H1 (cell line): Measurements from ENCODE around the gene SRSF9. TPM values are rescaled to one million over a fixed set of nuclear protein-coding genes. Genes with fewer than 3 reads are reported as not detected.

Experiments
- CTCF ChIA-PET: fragments of 300-600 bp; sonication (Branson Sonifier 250); formaldehyde crosslinking; loops from one replicate; lab custom pipeline; 2021; ENCODE audit not compliant: partially characterized antibody; lab: Charles Lee
- POLR2A ChIA-PET: fragments of 300-600 bp; sonication (Branson Sonifier 250); formaldehyde crosslinking; loops from one replicate; lab custom pipeline; 2021; ENCODE audit warnings: inconsistent platforms; ENCODE audit not compliant: partially characterized antibody; lab: Charles Lee
- DNase-seq, 2 experiments: peaks; one replicate each; pipeline versions ENCODE4 v3.0.0 to v3.0.0-alpha.2; 2010 to 2022; ENCODE audit warnings: low spot score in 2 of 2, low read depth in 1 of 2, mixed read lengths in 1 of 2
- FAIRE-seq: peaks from 2 replicates; lab custom pipeline; 2011; peaks lifted over from hg19 to GRCh38; lab: Jason Lieb, UNC
- H2AFZ ChIP-seq: 2 replicates; pipeline ENCODE4 v1.8.1; 2012; ENCODE audit warnings: low read length, inconsistent platforms
- H2AK5ac ChIP-seq: 2 replicates; pipeline ENCODE4 v1.6.1; 2013; ENCODE audit warnings: low read depth, low read length
- H2BK120ac ChIP-seq: replicated peaks from 2 replicates; pipeline ENCODE3; 2013; ENCODE audit warnings: low read depth, low read length, inconsistent platforms
- H2BK12ac ChIP-seq: 2 replicates; pipeline ENCODE4 v1.6.1; 2013; ENCODE audit warnings: low read depth, low read length
- H2BK15ac ChIP-seq: 2 replicates; pipeline ENCODE4 v1.6.1; 2013; ENCODE audit warnings: low read length
- H2BK20ac ChIP-seq: 2 replicates; pipeline ENCODE4 v1.6.1; 2013; ENCODE audit warnings: low read length
- H2BK5ac ChIP-seq: 2 replicates; pipeline ENCODE4 v1.6.1; 2013; ENCODE audit warnings: low read depth, low read length
- H3K14ac ChIP-seq: 2 replicates; pipeline ENCODE4 v1.6.1; 2013; ENCODE audit warnings: inconsistent platforms; ENCODE audit not compliant: insufficient read length
- H3K18ac ChIP-seq: 2 replicates; pipeline ENCODE4 v1.6.1; 2013; ENCODE audit warnings: low read length; ENCODE audit errors: extremely low read depth
- H3K23ac ChIP-seq: 2 replicates; pipeline ENCODE4 v1.6.1; 2013; ENCODE audit warnings: inconsistent platforms; ENCODE audit not compliant: insufficient read length
- H3K23me2 ChIP-seq: 2 replicates; pipeline ENCODE4 v1.6.1; 2013; ENCODE audit warnings: low read depth, low read length
- H3K27ac ChIP-seq: 2 replicates; pipeline ENCODE4 v1.6.1; 2011; ENCODE audit warnings: low read depth, low read length, inconsistent platforms
- H3K27me3 ChIP-seq, 4 experiments: replicated peaks in 1 of 4; 1 replicate in 1 of 4; 2 replicates in 3 of 4; pipeline versions ENCODE4 v1.6.1 to v1.8.1; 2011 to 2013; ENCODE audit warnings: low read length in 3 of 4, mild to moderate bottlenecking in 3 of 4, inconsistent platforms in 2 of 4, mixed read lengths in 2 of 4, moderate library complexity in 1 of 4; ENCODE audit not compliant: control insufficient read depth in 3 of 4, insufficient read depth in 3 of 4; ENCODE audit errors: extremely low read depth in 1 of 4
- H3K36me3 ChIP-seq, 4 experiments: 2 replicates each; pipeline versions ENCODE4 v1.6.1 to v1.8.1; 2011 to 2013; ENCODE audit warnings: mild to moderate bottlenecking in 4 of 4, low read length in 3 of 4, moderate library complexity in 2 of 4, control low read depth in 1 of 4, inconsistent platforms in 1 of 4; ENCODE audit not compliant: insufficient read depth in 4 of 4, control insufficient read depth in 2 of 4
- H3K4ac ChIP-seq: replicated peaks from 2 replicates; pipeline ENCODE3; 2013; ENCODE audit warnings: low read length, low read depth, mixed read lengths, inconsistent platforms; ENCODE audit not compliant: insufficient read length
- H3K4me1 ChIP-seq, 4 experiments: replicated peaks in 1 of 4; 1 replicate in 1 of 4; 2 replicates in 3 of 4; pipeline versions ENCODE4 v1.6.1 to v1.8.1; 2011 to 2013; ENCODE audit warnings: low read length in 3 of 4, inconsistent platforms in 2 of 4, mixed read lengths in 1 of 4; ENCODE audit not compliant: insufficient read depth in 4 of 4, control insufficient read depth in 3 of 4
- H3K4me2 ChIP-seq, 2 experiments: 2 replicates each; pipeline versions ENCODE4 v1.6.1 to v1.8.1; 2011 to 2013; ENCODE audit warnings: low read depth in 2 of 2, low read length in 2 of 2, control low read depth in 1 of 2, inconsistent platforms in 1 of 2, mild to moderate bottlenecking in 1 of 2; ENCODE audit not compliant: insufficient read depth in 1 of 2
- H3K4me3 ChIP-seq, 4 experiments: fragments of 200-600, 300-600 bp in 1 of 4; sonication (generic), shearing (Covaris generic), sonication (Bioruptor Twin) in 1 of 4; 2 replicates each; pipeline versions ENCODE4 v1.5.1 to v1.8.1; 2011 to 2016; ENCODE audit warnings: low read length in 4 of 4, low read depth in 3 of 4, control low read depth in 2 of 4, inconsistent platforms in 2 of 4, mild to moderate bottlenecking in 2 of 4, mixed read lengths in 1 of 4, moderate library complexity in 1 of 4; ENCODE audit not compliant: insufficient read depth in 2 of 4; ENCODE audit errors: extremely low read depth in 1 of 4
- H3K56ac ChIP-seq: replicated peaks from 2 replicates; pipeline ENCODE3; 2013; ENCODE audit warnings: low read depth, mild to moderate bottlenecking, mixed read lengths, low read length, inconsistent platforms; ENCODE audit not compliant: insufficient read length
- H3K79me1 ChIP-seq: 2 replicates; pipeline ENCODE4 v1.6.1; 2013; ENCODE audit warnings: low read depth, low read length, control low read depth
- H3K79me2 ChIP-seq, 2 experiments: 2 replicates each; pipeline versions ENCODE4 v1.6.1 to v1.8.1; 2012 to 2013; ENCODE audit warnings: low read length in 2 of 2, mild to moderate bottlenecking in 2 of 2, inconsistent platforms in 1 of 2; ENCODE audit not compliant: insufficient read depth in 2 of 2, control insufficient read depth in 1 of 2
- H3K9ac ChIP-seq, 4 experiments: replicated peaks in 1 of 4; 1 replicate in 1 of 4; 2 replicates in 3 of 4; pipeline versions ENCODE4 v1.6.1 to v1.8.1; 2011 to 2013; ENCODE audit warnings: low read depth in 3 of 4, low read length in 3 of 4, control low read depth in 2 of 4, mild to moderate bottlenecking in 2 of 4, moderate library complexity in 2 of 4, inconsistent platforms in 1 of 4; ENCODE audit errors: extremely low read depth in 1 of 4
- H3K9me3 ChIP-seq, 2 experiments: 2 replicates each; pipeline versions ENCODE4 v1.6.1 to v1.8.1; 2012 to 2013; ENCODE audit warnings: mild to moderate bottlenecking in 2 of 2, moderate library complexity in 2 of 2, control low read depth in 1 of 2, inconsistent platforms in 1 of 2, low read depth in 1 of 2, low read length in 1 of 2, mixed read lengths in 1 of 2; ENCODE audit not compliant: insufficient read depth in 2 of 2
- H4K20me1 ChIP-seq, 2 experiments: replicated peaks in 1 of 2; 2 replicates each; pipeline versions ENCODE3 to v1.8.1; 2011 to 2013; ENCODE audit warnings: inconsistent platforms in 2 of 2, low read length in 2 of 2, mild to moderate bottlenecking in 1 of 2; ENCODE audit not compliant: insufficient read depth in 2 of 2, control insufficient read depth in 1 of 2
- H4K5ac ChIP-seq: 2 replicates; pipeline ENCODE4 v1.6.1; 2013; ENCODE audit warnings: low read length, low read depth, mixed read lengths, inconsistent platforms; ENCODE audit not compliant: insufficient read length
- H4K8ac ChIP-seq: 2 replicates; pipeline ENCODE4 v1.8.0; 2013; ENCODE audit warnings: mild to moderate bottlenecking, moderate library complexity, low read length, inconsistent platforms; ENCODE audit not compliant: insufficient read depth; ENCODE audit errors: extremely low read depth
- H4K91ac ChIP-seq: replicated peaks from 2 replicates; pipeline ENCODE3; 2013; ENCODE audit warnings: low read length, mixed read lengths, inconsistent platforms; ENCODE audit not compliant: insufficient read length
- ASH2L ChIP-seq: fragments of 200-600, 300-600 bp; sonication (generic); IDR thresholded peaks from one replicate; pipeline ENCODE4 v1.7.1; 2017; ENCODE audit warnings: low read length
- BCL11A ChIP-seq, 2 experiments: IDR thresholded peaks; one replicate each; pipeline ENCODE4 v1.6.1; 2011; ENCODE audit warnings: low read depth in 2 of 2, low read length in 2 of 2, mild to moderate bottlenecking in 2 of 2
- BRCA1 ChIP-seq: IDR thresholded peaks from 2 replicates; pipeline ENCODE4 v1.6.1; 2012; ENCODE audit warnings: low read depth, low read length, improper control_type of control experiment
- EP300 ChIP-seq, 2 experiments: IDR thresholded peaks; 1 replicate in 1 of 2; 2 replicates in 1 of 2; pipeline ENCODE4 v1.6.1; 2011 to 2012; ENCODE audit warnings: low read depth in 2 of 2, low read length in 2 of 2, mild to moderate bottlenecking in 2 of 2, borderline replicate concordance in 1 of 2, inconsistent platforms in 1 of 2, moderate library complexity in 1 of 2
- EZH2 ChIP-seq: fragments of 200-600 bp; sonication (generic); IDR thresholded peaks from 2 replicates; pipeline ENCODE4 v1.7.1; 2012; ENCODE audit warnings: low read depth, mild to moderate bottlenecking, moderate library complexity, low read length, inconsistent platforms; ENCODE audit not compliant: severe bottlenecking
- HDAC6 ChIP-seq: IDR thresholded peaks from one replicate; pipeline ENCODE4 v1.7.1; 2012; ENCODE audit warnings: low read depth, mild to moderate bottlenecking, inconsistent platforms, low read length, moderate library complexity
- POLR2AphosphoS5 ChIP-seq: IDR thresholded peaks from 2 replicates; pipeline ENCODE4 v1.6.1; 2011; ENCODE audit warnings: low read depth, low read length
- RFX5 ChIP-seq: IDR thresholded peaks from 2 replicates; pipeline ENCODE4 v1.6.1; 2011; ENCODE audit warnings: low read depth, low read length, improper control_type of control experiment, borderline replicate concordance
- RNF2 ChIP-seq: fragments of 200-900, 300-1000 bp; sonication (generic); IDR thresholded peaks from 2 replicates; pipeline ENCODE4 v1.7.1; 2016; ENCODE audit warnings: borderline replicate concordance, low read depth, mild to moderate bottlenecking, antibody characterized with exemption, low read length; ENCODE audit not compliant: poor library complexity, severe bottlenecking; ENCODE audit errors: missing control alignments
- SAP30 ChIP-seq: fragments of 300-600 bp; sonication (generic); IDR thresholded peaks from 2 replicates; pipeline ENCODE4 v1.7.1; 2012; ENCODE audit warnings: low read length, moderate library complexity, mild to moderate bottlenecking, inconsistent platforms; ENCODE audit not compliant: insufficient read depth, insufficient replicate concordance
- SIN3A ChIP-seq, 2 experiments: IDR thresholded peaks in 1 of 2; conservative IDR thresholded peaks in 1 of 2; 2 replicates each; pipeline ENCODE4 v1.6.1; 2011 to 2012; ENCODE audit warnings: low read length in 2 of 2, improper control_type of control experiment in 1 of 2, low read depth in 1 of 2, mild to moderate bottlenecking in 1 of 2
- SIX5 ChIP-seq: IDR thresholded peaks from 2 replicates; pipeline ENCODE4 v1.6.1; 2011; ENCODE audit warnings: mild to moderate bottlenecking, low read depth, low read length
- SP2 ChIP-seq: IDR thresholded peaks from 2 replicates; pipeline ENCODE4 v1.6.1; 2012; ENCODE audit warnings: mild to moderate bottlenecking, low read length, inconsistent platforms
- TBP ChIP-seq: IDR thresholded peaks from 2 replicates; pipeline ENCODE4 v1.6.1; 2011; ENCODE audit warnings: low read depth, low read length, improper control_type of control experiment
- WGBS, 2 experiments: shearing (Covaris generic) in 1 of 2; methylation state at CpG; one replicate each; pipeline versions ENCODE4 v1.1.6 to v1.1.7; 2013 to 2015; ENCODE audit warnings: low lambda C conversion rate in 2 of 2, mixed read lengths in 2 of 2, inconsistent platforms in 1 of 2, low coverage in 1 of 2, missing lambda C conversion rate in 1 of 2; ENCODE audit not compliant: insufficient replicate concordance in 2 of 2, insufficient coverage in 1 of 2, insufficient read length in 1 of 2; ENCODE audit errors: extremely low coverage in 1 of 2, missing lambda C conversion rate in 1 of 2; 5-methylcytosine and 5-hydroxymethylcytosine counted together
- polyA plus RNA-seq, 7 experiments: library from polyadenylated mRNA; depleted of rRNA in 3 of 7; stranded (reverse) in 5 of 7; unstranded in 2 of 7; fragments of >200 nt in 5 of 7; fragments of 200-250 nt in 2 of 7; gene quantifications; 1 replicate in 5 of 7; 2 replicates in 1 of 7; 4 replicates in 1 of 7; pipeline versions ENCODE4 v1.2.1 to v1.2.3, GENCODE V29; 2011 to 2013; ENCODE audit warnings: missing spikeins in 2 of 7, mixed read lengths in 2 of 7
- total RNA-seq: library from RNA; stranded (reverse); fragmentation: NEBNext Ultra II Directional; extraction: Animal tissue kit (Norgen Biotek cat#: 25700); gene quantifications from 2 replicates; pipeline ENCODE4 v1.2.1, GENCODE V29; 2021

SRSF9 gene
- total and polyA plus RNA-seq, 2 of the 8 experiments (the other 6 are each of a cell fraction or from before 2014, with no cell fraction given) = 172 to 304 TPM

- H3K4me2 ChIP-seq = no peak overlapping the region
- H2BK5ac ChIP-seq = no peak overlapping the region
- no peak overlapping the region for H3K4ac ChIP-seq
- no peak overlapping the region for H3K23ac ChIP-seq
- no peak overlapping the region for H4K5ac ChIP-seq
- ChIA-PET POLR2A (interaction anchor here (0.8 to 18.7 kb wide), 6 partner anchors 8 to 274 kb away, joined by 3 to 365 read pairs (median 6); partner anchors contain the start of genes DYNLL1, GATC, RNU4-2 and RPLP0), CTCF (interaction anchor here (0.6 to 1.7 kb wide), 8 partner anchors 9 to 247 kb away, joined by 3 to 9 read pairs (median 4); no protein-coding TSS in a partner anchor)
- H4K8ac ChIP-seq = no peak overlapping the region
- H3K36me3 ChIP-seq = no peaks in the 10 kb centered on the region
- H3K9me3 ChIP-seq = no peaks in the 10 kb centered on the region
- no peak overlapping the region for H3K14ac ChIP-seq
- no peaks in the 10 kb centered on the region for H3K27me3 ChIP-seq
- no peak overlapping the region for H2BK12ac ChIP-seq
- H2BK20ac ChIP-seq = no peak overlapping the region
- H2AFZ ChIP-seq = no peak overlapping the region
- H3K18ac ChIP-seq = no peak overlapping the region
- no peak for FAIRE-seq
- H2BK15ac ChIP-seq = no peak overlapping the region
- no peak overlapping the region for H3K27ac ChIP-seq
- H2BK120ac ChIP-seq = no peak overlapping the region
- 80% methylated on average over 1 of the region's 1 CpG; no CpG with 5 or more reads in 1 of the 2 experiments for WGBS, 2 experiments
- H3K9ac ChIP-seq = no peak overlapping the region
- H3K4me1 ChIP-seq = peaks cover 0 to 5% (median 0%) of the 10 kb centered on the region in 4 experiments; a peak in 1 of 7 replicates
- no peaks in the 10 kb centered on the region for H3K23me2 ChIP-seq
- no peak overlapping the region for H2AK5ac ChIP-seq
- H3K4me3 ChIP-seq = no peak overlapping the region
- no peak overlapping the region for H3K56ac ChIP-seq
- peaks cover 0 to 1% of the 10 kb centered on the region in 2 experiments for H4K20me1 ChIP-seq
- H3K79me2 ChIP-seq = no peaks in the 10 kb centered on the region
- H3K79me1 ChIP-seq = no peaks in the 10 kb centered on the region
- no peak for DNase-seq
- no peak overlapping the region for H4K91ac ChIP-seq
- TF ChIP-seq BCL11A (IDR thresholded peaks at IDR 0.05; ENCODE audit: low read depth in 2 of 2, low read length in 2 of 2) = no peak
- TF ChIP-seq ASH2L = no peak
- no peak for TF ChIP-seq EZH2
- TF ChIP-seq TBP = no peak
- no peak for TF ChIP-seq SAP30
- no peak for TF ChIP-seq SIN3A (conservative IDR thresholded peaks at IDR 0.05 in 1 of 2, IDR thresholded peaks at IDR 0.05 in 1 of 2; ENCODE audit: low read depth in 1 of 2, low read length in 2 of 2)
- TF ChIP-seq EP300 (IDR thresholded peaks at IDR 0.05; ENCODE audit: borderline replicate concordance in 1 of 2, low read depth in 2 of 2, low read length in 2 of 2) = no peak
- TF ChIP-seq RFX5 = no peak
- TF ChIP-seq SIX5 = no peak
- TF ChIP-seq RNF2 = no peak
- TF ChIP-seq SP2 = no peak
- no peak for TF ChIP-seq HDAC6
- no peak for TF ChIP-seq POLR2AphosphoS5
- TF ChIP-seq BRCA1 = no peak
Observed at GRCh38 chr12:120475643-120476042, 6.1 kb upstream of the SRSF9 start.
